Tibial nerve (tissue), 4 donors: ENCODE measurements around the gene DIP2C. TPM values are rescaled to one million over a fixed set of nuclear protein-coding genes. Genes with fewer than 3 reads are reported as not detected.

Source experiments
- DNase-seq, 2 donors: peaks; one replicate each; pipeline ENCODE4 v3.0.0-alpha.2; 2019; ENCODE audit warnings: low spot score in 2 of 2
- H3K27ac ChIP-seq, 4 donors: fragments of 200-600 bp; sonication (generic) in 3 of 4; one replicate each; pipeline ENCODE4 v1.5.1; 2017 to 2019; ENCODE audit warnings: mild to moderate bottlenecking in 1 of 4
- H3K27me3 ChIP-seq, 2 donors: fragments of 200-600 bp; sonication (generic) in 1 of 2; one replicate each; pipeline versions ENCODE4 v1.5.1 to v1.6.0; 2017 to 2019
- H3K36me3 ChIP-seq, 3 donors: fragments of 200-600 bp; sonication (generic); one replicate each; pipeline ENCODE4 v1.5.1; 2018 to 2019
- H3K4me1 ChIP-seq, 4 donors: fragments of 200-600 bp; sonication (generic) in 3 of 4; one replicate each; pipeline ENCODE4 v1.5.1; 2017 to 2019
- H3K4me3 ChIP-seq, 4 donors: fragments of 200-600 bp; sonication (generic) in 3 of 4; one replicate each; pipeline ENCODE4 v1.5.1; 2017 to 2019; ENCODE audit warnings: mild to moderate bottlenecking in 1 of 4, moderate library complexity in 1 of 4
- H3K9me3 ChIP-seq, 4 donors: fragments of 200-600 bp; sonication (generic) in 3 of 4; one replicate each; pipeline ENCODE4 v1.5.1; 2017 to 2019
- CTCF ChIP-seq, 5 experiments: fragments of 200-600 bp in 3 of 5; fragments of 450-650 bp in 2 of 5; sonication (generic) in 3 of 5; IDR thresholded peaks; one replicate each; pipeline ENCODE4 v1.5.1; 2016 to 2019; ENCODE audit warnings: antibody characterized with exemption in 5 of 5, mild to moderate bottlenecking in 3 of 5, moderate library complexity in 2 of 5
- EP300 ChIP-seq, 2 donors: sonication (generic); formaldehyde crosslinking; IDR thresholded peaks; one replicate each; pipeline ENCODE4 v1.6.1; 2017; ENCODE audit warnings: antibody characterized with exemption in 2 of 2, mild to moderate bottlenecking in 1 of 2
- POLR2A ChIP-seq, 2 donors: fragments of 450-650 bp; IDR thresholded peaks; one replicate each; pipeline ENCODE4 v1.6.1; 2017; ENCODE audit warnings: antibody characterized with exemption in 2 of 2, mild to moderate bottlenecking in 2 of 2, moderate library complexity in 2 of 2
- WGBS, 2 donors: methylation state at CpG; one replicate each; pipeline ENCODE4 v1.1.5; 2018; 5-methylcytosine and 5-hydroxymethylcytosine counted together
- total RNA-seq, 4 donors: library from RNA; depleted of rRNA; stranded (reverse); fragments of >200 nt; gene quantifications; one replicate each; pipeline ENCODE4 v1.1.0, GENCODE V29; 2016

DIP2C gene
- total RNA-seq, 4 donors from 2014 or later, result 31.4 to 46.5 (median 36.0) TPM

GRCh38 chr10:373526-374309 is 315.8 kb downstream of the DIP2C start:
- TF ChIP-seq CTCF (IDR thresholded peaks at IDR 0.05), result no peak
- no peak for TF ChIP-seq EP300 (IDR thresholded peaks at IDR 0.05)
- no peak for TF ChIP-seq POLR2A (IDR thresholded peaks at IDR 0.05)
- DNase-seq, result no peak
- Histone ChIP-seq H3K4me3 (no peak overlapping the region), H3K4me1 (peaks cover 0 to 30% (median 8%) of the 10 kb centered on the region in 4 donors), H3K9me3 (no peaks in the 10 kb centered on the region), H3K27me3 (no peaks in the 10 kb centered on the region), H3K27ac (peak overlapping the region in 2 of 4 donors; percentile 19 to 65), H3K36me3 (peaks cover 0 to 59% (median 0%) of the 10 kb centered on the region in 3 donors)
- 38 to 42% methylated on average over 8 of the region's 8 CpGs for whole genome bisulfite sequencing, 2 donors

GRCh38 chr10:373015-373414 is 316.5 kb downstream of the DIP2C start:
- no peak for DNase-seq
- peak overlapping the region in 2 of 4 donors; percentile 19 to 65 for H3K27ac ChIP-seq
- H3K27me3 ChIP-seq, result no peaks in the 10 kb centered on the region
- 31 to 39% methylated on average over 4 of the region's 4 CpGs for WGBS, 2 donors
- peaks cover 0 to 30% (median 8%) of the 10 kb centered on the region in 4 donors for H3K4me1 ChIP-seq
- no peak overlapping the region for H3K4me3 ChIP-seq
- TF ChIP-seq CTCF (IDR thresholded peaks at IDR 0.05) (no peak), POLR2A (IDR thresholded peaks at IDR 0.05) (no peak), EP300 (IDR thresholded peaks at IDR 0.05) (no peak)
- peaks cover 0 to 59% (median 0%) of the 10 kb centered on the region in 3 donors for H3K36me3 ChIP-seq
- no peaks in the 10 kb centered on the region for H3K9me3 ChIP-seq

GRCh38 chr10:372566-372965 is 316.9 kb downstream of the DIP2C start:
- H3K27ac ChIP-seq, result peak overlapping the region in 1 of 4 donors; percentile 65
- 64 to 65% methylated on average over 13 of the region's 17 CpGs for WGBS, 2 donors

GRCh38 chr10:371515-371914 is 318.0 kb downstream of the DIP2C start:
- TF ChIP-seq POLR2A (IDR thresholded peaks at IDR 0.05), result no peak
- TF ChIP-seq CTCF (IDR thresholded peaks at IDR 0.05), result no peak
- no peak for TF ChIP-seq EP300 (IDR thresholded peaks at IDR 0.05)
- no peaks in the 10 kb centered on the region for H3K27me3 ChIP-seq
- no peak overlapping the region for H3K27ac ChIP-seq
- H3K4me3 ChIP-seq, result no peak overlapping the region
- WGBS, 2 donors, result 92 to 97% methylated on average over 12 of the region's 13 CpGs
- H3K9me3 ChIP-seq, result no peaks in the 10 kb centered on the region
- H3K36me3 ChIP-seq, result peaks cover 0 to 60% (median 0%) of the 10 kb centered on the region in 3 donors
- DNase-seq, result no peak
- peaks cover 0 to 30% (median 8%) of the 10 kb centered on the region in 4 donors for H3K4me1 ChIP-seq

More at GRCh38 chr10:372566-372965, 316.9 kb downstream of the DIP2C start:
- Histone ChIP-seq H3K36me3 (peaks cover 0 to 57% (median 0%) of the 10 kb centered on the region in 3 donors), H3K4me3 (no peak overlapping the region), H3K9me3 (no peaks in the 10 kb centered on the region), H3K27me3 (no peaks in the 10 kb centered on the region), H3K4me1 (peaks cover 0 to 30% (median 8%) of the 10 kb centered on the region in 4 donors)
- TF ChIP-seq POLR2A (IDR thresholded peaks at IDR 0.05) (no peak), EP300 (IDR thresholded peaks at IDR 0.05) (no peak), CTCF (IDR thresholded peaks at IDR 0.05) (no peak)
- DNase-seq, result no peak

GRCh38 chr10:370449-370825 is 319.0 kb downstream of the DIP2C start:
- WGBS, 2 donors, result 85 to 88% methylated on average over 6 of the region's 6 CpGs
- H3K36me3 ChIP-seq, result peaks cover 0 to 60% (median 0%) of the 10 kb centered on the region in 3 donors
- DNase-seq, result no peak
- H3K9me3 ChIP-seq, result no peaks in the 10 kb centered on the region
- H3K27me3 ChIP-seq, result no peaks in the 10 kb centered on the region
- no peak overlapping the region for H3K4me3 ChIP-seq
- TF ChIP-seq CTCF (IDR thresholded peaks at IDR 0.05), result no peak
- no peak for TF ChIP-seq EP300 (IDR thresholded peaks at IDR 0.05)
- TF ChIP-seq POLR2A (IDR thresholded peaks at IDR 0.05), result no peak
- peak overlapping the region in 2 of 4 donors; percentile 11 to 39 for H3K27ac ChIP-seq
- peaks cover 0 to 30% (median 8%) of the 10 kb centered on the region in 4 donors for H3K4me1 ChIP-seq
